ENCODE measurements around the gene TRIM3.

DNA sequence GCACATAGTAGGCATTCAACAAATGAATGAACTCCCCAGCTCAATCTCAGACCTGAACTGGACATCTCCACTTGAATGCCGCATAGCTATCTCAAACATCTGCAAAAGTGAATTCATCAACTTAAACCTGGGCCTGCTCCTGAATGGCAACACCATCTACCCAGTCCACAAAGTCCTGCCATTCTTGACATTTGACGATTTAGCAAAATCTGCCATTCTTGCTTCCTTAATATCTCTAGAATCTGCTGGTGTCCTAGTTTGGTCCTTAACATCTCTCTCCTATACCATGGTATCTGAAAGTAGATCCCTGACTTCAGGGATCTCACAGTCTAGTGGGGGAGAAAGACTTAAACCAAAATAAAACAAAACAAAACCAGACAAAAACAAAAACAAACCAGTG lies 20.6 kb downstream of the TRIM3 start:
- TF ChIP-seq TAF1 (IDR thresholded peaks at IDR 0.05; ENCODE audit: borderline replicate concordance, insufficient read depth, low read length), result no peak
- TF ChIP-seq POLR2AphosphoS5 (IDR thresholded peaks at IDR 0.05; ENCODE audit: low read depth, low read length), result no peak
- no peak for TF ChIP-seq FOXP2 (optimal IDR thresholded peaks at IDR 0.05; ENCODE audit: borderline replicate concordance, extremely low read depth, extremely low read length, insufficient read depth)
- TF ChIP-seq, protein P1, sequence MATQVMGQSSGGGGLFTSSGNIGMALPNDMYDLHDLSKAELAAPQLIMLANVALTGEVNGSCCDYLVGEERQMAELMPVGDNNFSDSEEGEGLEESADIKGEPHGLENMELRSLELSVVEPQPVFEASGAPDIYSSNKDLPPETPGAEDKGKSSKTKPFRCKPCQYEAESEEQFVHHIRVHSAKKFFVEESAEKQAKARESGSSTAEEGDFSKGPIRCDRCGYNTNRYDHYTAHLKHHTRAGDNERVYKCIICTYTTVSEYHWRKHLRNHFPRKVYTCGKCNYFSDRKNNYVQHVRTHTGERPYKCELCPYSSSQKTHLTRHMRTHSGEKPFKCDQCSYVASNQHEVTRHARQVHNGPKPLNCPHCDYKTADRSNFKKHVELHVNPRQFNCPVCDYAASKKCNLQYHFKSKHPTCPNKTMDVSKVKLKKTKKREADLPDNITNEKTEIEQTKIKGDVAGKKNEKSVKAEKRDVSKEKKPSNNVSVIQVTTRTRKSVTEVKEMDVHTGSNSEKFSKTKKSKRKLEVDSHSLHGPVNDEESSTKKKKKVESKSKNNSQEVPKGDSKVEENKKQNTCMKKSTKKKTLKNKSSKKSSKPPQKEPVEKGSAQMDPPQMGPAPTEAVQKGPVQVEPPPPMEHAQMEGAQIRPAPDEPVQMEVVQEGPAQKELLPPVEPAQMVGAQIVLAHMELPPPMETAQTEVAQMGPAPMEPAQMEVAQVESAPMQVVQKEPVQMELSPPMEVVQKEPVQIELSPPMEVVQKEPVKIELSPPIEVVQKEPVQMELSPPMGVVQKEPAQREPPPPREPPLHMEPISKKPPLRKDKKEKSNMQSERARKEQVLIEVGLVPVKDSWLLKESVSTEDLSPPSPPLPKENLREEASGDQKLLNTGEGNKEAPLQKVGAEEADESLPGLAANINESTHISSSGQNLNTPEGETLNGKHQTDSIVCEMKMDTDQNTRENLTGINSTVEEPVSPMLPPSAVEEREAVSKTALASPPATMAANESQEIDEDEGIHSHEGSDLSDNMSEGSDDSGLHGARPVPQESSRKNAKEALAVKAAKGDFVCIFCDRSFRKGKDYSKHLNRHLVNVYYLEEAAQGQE (IDR thresholded peaks at IDR 0.05; ENCODE audit: insufficient read depth in 1 of 2, low read depth in 2 of 2, low read length in 2 of 2), result no peak
